Nephron (organoid): ENCODE results near the gene FCRL3.

Experiments
- H3K27ac Mint-ChIP-seq, 3 experiments: 2 replicates each; pipeline ENCODE4 v1.8.0; 2020; ENCODE audit warnings: mixed read lengths in 3 of 3, mild to moderate bottlenecking in 2 of 3, moderate library complexity in 1 of 3
- H3K27me3 Mint-ChIP-seq: 2 replicates; pipeline ENCODE4 v1.8.0; 2021; ENCODE audit warnings: low read depth, mild to moderate bottlenecking, moderate library complexity, mixed read lengths
- H3K36me3 Mint-ChIP-seq: 2 replicates; pipeline ENCODE4 v1.8.0; 2020; ENCODE audit warnings: low read depth, mixed read lengths
- H3K4me1 Mint-ChIP-seq: 2 replicates; pipeline ENCODE4 v1.8.0; 2020; ENCODE audit warnings: mixed read lengths
- H3K4me3 Mint-ChIP-seq, 3 experiments: 2 replicates each; pipeline ENCODE4 v1.8.0; 2020; ENCODE audit warnings: mild to moderate bottlenecking in 3 of 3, mixed read lengths in 3 of 3, moderate library complexity in 2 of 3
- H3K9me3 Mint-ChIP-seq: 2 replicates; pipeline ENCODE4 v1.8.0; 2020; ENCODE audit warnings: mixed read lengths
- CTCF ChIP-seq, 3 experiments: fragments of 200-600 bp; sonication (generic); IDR thresholded peaks; one replicate each; pipeline ENCODE4 v1.5.0; 2021; ENCODE audit warnings: antibody characterized with exemption in 3 of 3; ENCODE audit not compliant: unreplicated experiment in 3 of 3

The FCRL3 gene

GRCh38 chr1:157652859-157653493 is 47.6 kb downstream of the FCRL3 start:
- TF ChIP-seq CTCF (IDR thresholded peaks at IDR 0.05; ENCODE audit: unreplicated experiment in 3 of 3) = no peak

GRCh38 chr1:157648317-157648716 is 52.3 kb downstream of the FCRL3 start:
- Mint-ChIP-seq H3K27me3 (peaks cover 4% of the 10 kb centered on the region), H3K27ac (no peak overlapping the region), H3K4me1 (no peaks in the 10 kb centered on the region), H3K9me3 (no peaks in the 10 kb centered on the region), H3K36me3 (no peaks in the 10 kb centered on the region), H3K4me3 (no peak overlapping the region)
- TF ChIP-seq CTCF (IDR thresholded peaks at IDR 0.05; ENCODE audit: unreplicated experiment in 3 of 3) = no peak

More at GRCh38 chr1:157652859-157653493, 47.6 kb downstream of the FCRL3 start:
- Mint-ChIP-seq H3K4me3 (no peak overlapping the region), H3K9me3 (no peaks in the 10 kb centered on the region), H3K27ac (no peak overlapping the region), H3K4me1 (no peaks in the 10 kb centered on the region), H3K27me3 (no peaks in the 10 kb centered on the region), H3K36me3 (no peaks in the 10 kb centered on the region)

- Mint-ChIP-seq H3K27me3 (peaks cover 4% of the 10 kb centered on the region), H3K4me1 (no peaks in the 10 kb centered on the region), H3K36me3 (no peaks in the 10 kb centered on the region), H3K27ac (no peak overlapping the region), H3K4me3 (no peak overlapping the region), H3K9me3 (no peaks in the 10 kb centered on the region)
- TF ChIP-seq CTCF (IDR thresholded peaks at IDR 0.05; ENCODE audit: unreplicated experiment in 3 of 3) = no peak
Observed at GRCh38 chr1:157646144-157646543, 54.4 kb downstream of the FCRL3 start.

- Mint-ChIP-seq H3K4me1 (no peaks in the 10 kb centered on the region), H3K9me3 (no peaks in the 10 kb centered on the region), H3K4me3 (no peak overlapping the region), H3K36me3 (no peaks in the 10 kb centered on the region), H3K27me3 (peaks cover 11% of the 10 kb centered on the region), H3K27ac (no peak overlapping the region)
- TF ChIP-seq CTCF (IDR thresholded peaks at IDR 0.05; ENCODE audit: unreplicated experiment in 3 of 3) = no peak
Observed at GRCh38 chr1:157641177-157641576, 59.4 kb downstream of the FCRL3 start.

- H3K4me1 Mint-ChIP-seq = no peaks in the 10 kb centered on the region
- no peaks in the 10 kb centered on the region for H3K36me3 Mint-ChIP-seq
- H3K4me3 Mint-ChIP-seq = no peak overlapping the region
- TF ChIP-seq CTCF (IDR thresholded peaks at IDR 0.05; ENCODE audit: unreplicated experiment in 3 of 3) = no peak
- H3K27ac Mint-ChIP-seq = no peak overlapping the region
- no peaks in the 10 kb centered on the region for H3K9me3 Mint-ChIP-seq
- H3K27me3 Mint-ChIP-seq = peaks cover 11% of the 10 kb centered on the region
Observed at GRCh38 chr1:157639800-157640199, 60.8 kb downstream of the FCRL3 start.

GRCh38 chr1:157628773-157629172 is 71.8 kb downstream of the FCRL3 start:
- no peak overlapping the region for H3K4me3 Mint-ChIP-seq
- H3K4me1 Mint-ChIP-seq = no peaks in the 10 kb centered on the region
- no peaks in the 10 kb centered on the region for H3K36me3 Mint-ChIP-seq
- no peak overlapping the region for H3K27ac Mint-ChIP-seq
- TF ChIP-seq CTCF (IDR thresholded peaks at IDR 0.05; ENCODE audit: unreplicated experiment in 3 of 3) = no peak
- no peaks in the 10 kb centered on the region for H3K9me3 Mint-ChIP-seq
- peaks cover 12% of the 10 kb centered on the region for H3K27me3 Mint-ChIP-seq
